ENCODE data around the gene MFSD8.

GRCh38 chr4:127982445-127982844, 17.5 kb upstream of the MFSD8 start:
- no peak for TF ChIP-seq CTCF (IDR thresholded peaks at IDR 0.05; ENCODE audit: low read depth, low read length)
- TF ChIP-seq POLR2A (IDR thresholded peaks at IDR 0.05; ENCODE audit: extremely low read depth, insufficient read length), result no peak
